Skin epidermis (tissue), 12 donors: ENCODE results near the gene FAM133A.

ENCODE experiments used
- H3K27ac ChIP-seq, 21 experiments: fragments of 200-600 bp; sonication (generic) in 11 of 21; one replicate each; pipeline ENCODE4 v1.5.0; 2020; ENCODE audit warnings: mild to moderate bottlenecking in 3 of 21, inconsistent platforms in 2 of 21, moderate library complexity in 2 of 21
- H3K4me3 ChIP-seq, 7 experiments: fragments of 200-600 bp; sonication (generic) in 2 of 7; one replicate each; pipeline ENCODE4 v1.5.0; 2020; ENCODE audit warnings: inconsistent platforms in 2 of 7, mild to moderate bottlenecking in 2 of 7, moderate library complexity in 1 of 7

The FAM133A gene

DNA sequence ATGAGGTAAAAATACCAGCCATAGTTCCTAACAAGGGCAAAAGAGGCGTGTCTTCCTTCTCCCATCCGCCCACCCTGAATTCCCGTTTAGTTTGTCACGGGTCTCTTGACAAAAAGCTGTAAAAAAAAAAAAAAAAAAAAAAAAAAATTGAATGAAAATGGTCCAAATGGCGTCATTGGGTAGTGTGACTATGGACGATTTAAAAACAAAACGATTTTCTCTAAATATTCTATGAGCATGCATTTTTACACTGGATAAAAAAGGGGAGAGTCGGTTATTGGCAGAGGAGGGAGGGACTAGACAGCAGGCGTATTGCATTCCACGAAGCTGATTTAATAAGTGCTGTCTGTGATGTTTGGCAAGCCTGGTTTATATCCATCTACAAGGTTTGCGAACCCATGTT, at the start of gene FAM133A:
Gene FAM133A (plus strand): TSS at position 338 of the 403 bp plus-strand sequence. CDS start 35,214 bp downstream, outside the sequence.
- peak within 1 kb of the TSS in 11 of 21 experiments; percentile 6 to 76 (median 49) for H3K27ac ChIP-seq
- peak within 1 kb of the TSS; percentile 25 to 55 (median 35) for H3K4me3 ChIP-seq

GRCh38 chrX:93637591-93637990, 36.4 kb upstream of the FAM133A start:
- Histone ChIP-seq H3K4me3 (no peak overlapping the region), H3K27ac (no peak overlapping the region)

DNA sequence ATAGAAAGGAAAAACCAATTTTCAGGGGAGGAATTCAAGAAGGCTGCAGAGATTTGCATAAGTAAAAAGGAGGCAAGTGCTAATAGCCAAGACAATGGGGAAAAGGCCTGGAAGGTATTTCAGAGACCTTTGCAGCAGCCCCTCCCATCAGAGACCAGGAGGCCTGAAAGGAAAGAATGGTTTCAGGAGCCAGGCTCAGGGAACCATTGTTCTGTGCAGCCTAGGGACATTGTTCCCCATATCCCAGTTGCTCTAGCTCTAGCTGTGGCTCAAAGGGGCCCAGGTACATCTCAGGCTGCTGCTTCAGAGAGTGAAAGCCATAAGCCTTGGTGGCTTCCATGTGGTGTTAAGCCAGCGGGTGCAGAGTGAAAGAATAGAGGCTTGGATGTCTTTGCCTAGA, 24.6 kb upstream of the FAM133A start:
- no peak overlapping the region for H3K27ac ChIP-seq
- no peak overlapping the region for H3K4me3 ChIP-seq

DNA sequence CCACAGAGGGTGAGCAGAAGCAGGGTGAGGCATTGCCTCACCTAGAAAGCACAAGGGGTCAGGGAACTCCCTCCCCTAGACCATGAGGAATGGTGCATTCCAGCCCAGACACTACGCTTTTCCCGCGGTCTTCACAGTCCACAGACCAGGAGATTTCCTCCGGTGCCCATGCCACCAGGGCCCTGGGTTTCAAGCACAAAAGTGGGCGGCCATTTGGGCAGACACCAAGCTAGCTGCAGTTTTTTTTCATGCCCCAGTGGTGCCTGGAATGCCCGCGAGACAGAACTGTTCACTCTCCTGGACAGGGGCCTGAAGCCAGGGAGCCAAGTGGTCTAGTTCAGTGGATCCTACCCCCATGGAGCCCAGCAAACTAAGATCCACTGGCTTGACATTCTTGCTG, 13.4 kb upstream of the FAM133A start:
- Histone ChIP-seq H3K4me3 (no peak overlapping the region), H3K27ac (no peak overlapping the region)

DNA sequence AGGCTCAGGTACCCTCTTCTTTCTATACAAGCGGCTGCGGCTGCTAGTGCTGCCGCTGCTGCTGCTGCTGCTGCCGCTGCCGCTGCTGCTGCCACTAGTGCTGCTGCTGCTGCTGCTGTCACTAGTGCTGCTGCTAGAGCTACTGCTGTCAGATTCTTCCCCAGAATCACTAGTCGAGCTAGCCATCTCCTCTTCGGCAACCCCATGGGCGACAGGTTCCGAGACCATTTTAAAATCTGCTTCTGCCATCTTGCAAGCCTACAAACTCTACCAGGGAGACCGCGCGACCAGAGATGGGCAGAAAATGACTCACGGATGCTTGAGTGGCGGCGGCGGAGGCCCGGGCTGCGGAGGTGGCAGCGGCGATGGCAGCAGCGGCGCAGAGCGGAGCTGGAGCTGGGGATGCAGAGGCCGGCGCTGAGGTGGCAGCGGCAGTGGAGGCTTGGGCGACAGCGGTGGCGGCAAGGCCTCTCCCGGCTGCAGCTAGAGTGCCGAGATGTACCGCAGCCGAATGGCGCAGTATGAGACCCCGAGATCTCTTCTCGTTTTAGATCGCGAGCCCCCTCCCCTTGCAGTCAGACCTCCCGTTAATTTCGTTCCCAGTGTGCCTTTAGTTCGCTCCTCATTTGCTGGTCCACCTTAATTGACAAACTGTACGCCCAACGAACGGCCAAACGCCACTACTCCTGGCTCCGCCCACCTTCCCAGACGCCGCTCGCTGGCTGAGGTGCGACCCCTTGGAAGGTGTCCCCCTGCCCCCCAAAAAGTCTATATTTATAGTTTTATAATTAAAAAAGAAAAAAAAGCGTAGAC, 744 bp upstream of the FAM133A start, which contains the start of gene NAP1L3:
Gene NAP1L3 (minus strand): TSS at position 523 of the 813 bp plus-strand sequence. CDS start 274 bp downstream, at position 249.
- peak within 1 kb of the TSS in 11 of 21 experiments; percentile 6 to 76 (median 49) for H3K27ac ChIP-seq
- H3K4me3 ChIP-seq = peak within 1 kb of the TSS; percentile 25 to 55 (median 35)

GRCh38 chrX:93695981-93696380, 22.0 kb downstream of the FAM133A start:
- H3K27ac ChIP-seq = no peak overlapping the region
- no peak overlapping the region for H3K4me3 ChIP-seq

GRCh38 chrX:93703701-93704100, 29.7 kb downstream of the FAM133A start:
- Histone ChIP-seq H3K4me3 (no peak overlapping the region), H3K27ac (no peak overlapping the region)

DNA sequence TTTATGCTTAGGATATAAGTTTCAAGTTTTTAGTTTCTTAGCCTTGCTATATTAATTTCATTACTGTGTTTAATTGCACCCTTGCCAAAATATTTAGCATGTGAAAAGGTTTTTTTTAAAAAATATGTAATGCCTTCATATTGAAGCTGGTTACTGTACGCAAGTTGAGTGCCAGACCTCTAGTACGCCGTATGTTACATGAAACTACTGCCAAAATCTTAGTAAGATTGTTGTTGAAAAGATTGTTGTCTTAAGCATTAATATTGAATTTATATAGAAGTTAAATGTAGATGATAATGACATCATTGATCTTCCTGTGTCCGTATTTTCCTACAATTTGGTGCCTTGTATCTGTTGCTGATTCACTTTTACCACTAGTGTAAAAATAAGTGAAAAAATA, 37.1 kb downstream of the FAM133A start:
- H3K27ac ChIP-seq = no peak overlapping the region

DNA sequence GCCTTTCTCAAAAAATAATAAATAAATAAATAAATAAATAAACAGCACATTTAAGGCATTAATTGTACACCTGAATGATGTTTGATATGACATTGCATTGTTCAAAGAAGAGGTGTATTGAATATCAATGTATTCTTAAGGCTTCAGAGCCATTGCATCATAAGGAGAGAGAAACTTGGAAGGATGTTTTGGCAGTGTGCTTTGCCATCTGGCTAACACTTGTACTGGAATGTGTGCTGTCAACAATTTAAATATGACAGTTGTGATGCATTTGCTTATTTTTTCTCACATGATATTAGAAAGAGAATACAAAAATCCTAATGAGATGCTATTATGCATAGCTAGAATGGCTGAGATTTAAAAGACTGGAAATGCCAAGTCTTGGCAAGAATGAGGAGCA, 67.8 kb downstream of the FAM133A start:
- Histone ChIP-seq H3K27ac (no peak overlapping the region), H3K4me3 (no peak overlapping the region)

More for the DNA sequence above, 37.1 kb downstream of the FAM133A start:
- no peak overlapping the region for H3K4me3 ChIP-seq

GRCh38 chrX:93760163-93760562, 86.2 kb downstream of the FAM133A start:
- Histone ChIP-seq H3K27ac (no peak overlapping the region), H3K4me3 (no peak overlapping the region)
